Measurements from ENCODE around the gene CLPSL2.

The CLPSL2 gene

DNA sequence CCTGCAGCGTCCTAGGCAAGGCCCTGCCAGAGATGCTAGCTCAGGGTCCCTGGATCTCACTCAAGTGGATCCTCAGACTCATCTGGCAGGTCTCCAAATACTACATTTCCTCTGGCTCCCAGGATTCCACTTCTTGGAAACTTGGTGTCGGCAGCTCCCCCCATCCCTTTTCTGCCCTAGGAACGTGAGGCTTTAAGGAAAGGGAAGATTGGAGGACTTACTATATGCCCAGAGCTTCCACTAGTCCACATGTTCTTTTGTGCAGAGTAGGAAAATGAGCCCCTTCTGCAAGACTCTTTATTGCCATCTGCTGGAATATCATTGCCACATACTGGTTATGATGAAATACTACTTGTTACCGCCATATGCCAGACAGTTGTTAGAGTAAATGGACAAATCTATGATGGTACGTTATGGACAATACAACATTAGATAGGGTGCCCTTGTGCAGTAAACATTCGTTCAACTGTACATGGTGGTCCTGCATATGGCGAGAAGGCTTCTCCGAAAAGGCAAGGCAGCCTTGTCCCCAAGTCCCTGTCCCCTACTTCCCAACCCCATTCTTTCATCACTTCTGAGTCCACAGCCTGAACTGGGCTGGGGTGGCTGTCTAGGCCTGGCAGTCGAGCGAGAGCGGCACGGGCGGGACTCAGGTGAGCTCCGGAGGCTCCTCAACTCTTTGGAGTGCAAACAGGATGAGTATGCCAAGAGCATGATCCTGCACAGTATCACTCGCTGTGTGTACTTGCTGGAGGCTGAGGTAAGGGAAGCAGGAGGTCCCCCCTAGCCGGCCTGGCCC is 38.8 kb upstream of the CLPSL2 start:
- DNase-seq = peak; percentile 81
- Histone ChIP-seq H3K4me2 (ENCODE audit: low read depth, low read length) (no peak overlapping the region), H3K9me2 (replicated peaks; ENCODE audit: insufficient read depth, low read length) (no peaks in the 10 kb centered on the region), H3K4me3 (ENCODE audit: low read length) (no peak overlapping the region), H4K20me1 (ENCODE audit: insufficient read depth, low read length) (no peaks in the 10 kb centered on the region), H3K9ac (ENCODE audit: low read length) (no peak overlapping the region), H3K79me2 (ENCODE audit: low read length) (no peaks in the 10 kb centered on the region), H3K4me1 (ENCODE audit: low read length) (peaks cover 2% of the 10 kb centered on the region), H3K27me3 (replicated peaks; ENCODE audit: insufficient read depth, low read length) (no peaks in the 10 kb centered on the region), H2AFZ (ENCODE audit: low read length) (no peak overlapping the region), H3K9me3 (replicated peaks; ENCODE audit: insufficient read depth, low read length) (no peaks in the 10 kb centered on the region), H3F3A (ENCODE audit: insufficient read depth, low read length) (peaks cover under 1% of the 10 kb centered on the region; the same call in 1 of the 2 replicates), H3K27ac (ENCODE audit: low read length) (no peak overlapping the region), H3K36me3 (replicated peaks; ENCODE audit: insufficient read depth, low read length) (no peaks in the 10 kb centered on the region)
- TF ChIP-seq, protein P1, sequence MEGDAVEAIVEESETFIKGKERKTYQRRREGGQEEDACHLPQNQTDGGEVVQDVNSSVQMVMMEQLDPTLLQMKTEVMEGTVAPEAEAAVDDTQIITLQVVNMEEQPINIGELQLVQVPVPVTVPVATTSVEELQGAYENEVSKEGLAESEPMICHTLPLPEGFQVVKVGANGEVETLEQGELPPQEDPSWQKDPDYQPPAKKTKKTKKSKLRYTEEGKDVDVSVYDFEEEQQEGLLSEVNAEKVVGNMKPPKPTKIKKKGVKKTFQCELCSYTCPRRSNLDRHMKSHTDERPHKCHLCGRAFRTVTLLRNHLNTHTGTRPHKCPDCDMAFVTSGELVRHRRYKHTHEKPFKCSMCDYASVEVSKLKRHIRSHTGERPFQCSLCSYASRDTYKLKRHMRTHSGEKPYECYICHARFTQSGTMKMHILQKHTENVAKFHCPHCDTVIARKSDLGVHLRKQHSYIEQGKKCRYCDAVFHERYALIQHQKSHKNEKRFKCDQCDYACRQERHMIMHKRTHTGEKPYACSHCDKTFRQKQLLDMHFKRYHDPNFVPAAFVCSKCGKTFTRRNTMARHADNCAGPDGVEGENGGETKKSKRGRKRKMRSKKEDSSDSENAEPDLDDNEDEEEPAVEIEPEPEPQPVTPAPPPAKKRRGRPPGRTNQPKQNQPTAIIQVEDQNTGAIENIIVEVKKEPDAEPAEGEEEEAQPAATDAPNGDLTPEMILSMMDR (IDR thresholded peaks at IDR 0.05; ENCODE audit: low read length) = peak; percentile 90
- TF ChIP-seq EZH2 (optimal IDR thresholded peaks at IDR 0.05; ENCODE audit: low read depth, low read length) = no peak
- no peak for TF ChIP-seq EZH2phosphoT487 (IDR thresholded peaks at IDR 0.05; ENCODE audit: low read length)

GRCh38 chr6:35739645-35740524 is 36.5 kb upstream of the CLPSL2 start:
- no peak overlapping the region for H3K4me2 ChIP-seq (ENCODE audit: low read depth, low read length)
- H4K20me1 ChIP-seq (ENCODE audit: insufficient read depth, low read length) = no peaks in the 10 kb centered on the region
- no peaks in the 10 kb centered on the region for H3K9me3 ChIP-seq (replicated peaks; ENCODE audit: insufficient read depth, low read length)
- H3K4me3 ChIP-seq (ENCODE audit: low read length) = no peak overlapping the region
- H3K9ac ChIP-seq (ENCODE audit: low read length) = no peak overlapping the region
- no peaks in the 10 kb centered on the region for H3K9me2 ChIP-seq (replicated peaks; ENCODE audit: insufficient read depth, low read length)
- H3F3A ChIP-seq (ENCODE audit: insufficient read depth, low read length) = no peaks in the 10 kb centered on the region
- no peaks in the 10 kb centered on the region for H3K36me3 ChIP-seq (replicated peaks; ENCODE audit: insufficient read depth, low read length)
- H3K27me3 ChIP-seq (replicated peaks; ENCODE audit: insufficient read depth, low read length) = no peaks in the 10 kb centered on the region
- H3K27ac ChIP-seq (ENCODE audit: low read length) = no peak overlapping the region
- TF ChIP-seq, protein P1 (IDR thresholded peaks at IDR 0.05; ENCODE audit: low read length) = no peak
- TF ChIP-seq EZH2phosphoT487 (IDR thresholded peaks at IDR 0.05; ENCODE audit: low read length) (no peak), EZH2 (optimal IDR thresholded peaks at IDR 0.05; ENCODE audit: low read depth, low read length) (no peak)
- H3K4me1 ChIP-seq (ENCODE audit: low read length) = no peaks in the 10 kb centered on the region
- no peaks in the 10 kb centered on the region for H3K79me2 ChIP-seq (ENCODE audit: low read length)
- no peak for DNase-seq
- no peak overlapping the region for H2AFZ ChIP-seq (ENCODE audit: low read length)

DNA sequence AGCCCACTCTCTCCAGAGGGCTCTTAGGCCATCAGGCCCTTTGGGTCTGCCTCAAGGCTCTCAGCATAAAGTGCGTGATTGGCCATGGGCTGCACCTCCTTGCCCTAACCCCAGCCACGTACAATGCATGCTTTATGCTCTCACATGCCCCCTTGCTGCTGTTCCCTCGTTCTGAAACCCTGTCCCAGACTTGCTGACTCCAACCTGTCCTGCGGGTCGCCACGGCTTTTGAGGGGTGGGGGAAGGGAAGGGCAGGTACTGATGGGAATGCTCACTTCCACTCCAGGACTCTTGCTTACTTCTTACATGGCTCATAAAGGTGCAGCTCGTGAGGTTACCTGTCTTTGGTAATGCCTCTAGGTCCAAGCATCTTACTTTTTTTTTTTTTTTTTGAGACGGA is 33.6 kb upstream of the CLPSL2 start:
- no peaks in the 10 kb centered on the region for H3K9me2 ChIP-seq (replicated peaks; ENCODE audit: insufficient read depth, low read length)
- H4K20me1 ChIP-seq (ENCODE audit: insufficient read depth, low read length) = no peaks in the 10 kb centered on the region
- no peaks in the 10 kb centered on the region for H3K36me3 ChIP-seq (replicated peaks; ENCODE audit: insufficient read depth, low read length)
- H3K27me3 ChIP-seq (replicated peaks; ENCODE audit: insufficient read depth, low read length) = no peaks in the 10 kb centered on the region
- H3K9me3 ChIP-seq (replicated peaks; ENCODE audit: insufficient read depth, low read length) = no peaks in the 10 kb centered on the region
- DNase-seq = no peak
- H3K9ac ChIP-seq (ENCODE audit: low read length) = no peak overlapping the region
- H3K4me2 ChIP-seq (ENCODE audit: low read depth, low read length) = no peak overlapping the region
- no peaks in the 10 kb centered on the region for H3K79me2 ChIP-seq (ENCODE audit: low read length)
- TF ChIP-seq EZH2 (optimal IDR thresholded peaks at IDR 0.05; ENCODE audit: low read depth, low read length) = no peak
- no peak for TF ChIP-seq EZH2phosphoT487 (IDR thresholded peaks at IDR 0.05; ENCODE audit: low read length)
- no peaks in the 10 kb centered on the region for H3F3A ChIP-seq (ENCODE audit: insufficient read depth, low read length)
- no peak overlapping the region for H3K27ac ChIP-seq (ENCODE audit: low read length)
- no peak overlapping the region for H2AFZ ChIP-seq (ENCODE audit: low read length)
- no peaks in the 10 kb centered on the region for H3K4me1 ChIP-seq (ENCODE audit: low read length)
- H3K4me3 ChIP-seq (ENCODE audit: low read length) = no peak overlapping the region

All from MM.1S (cell line).